Smooth muscle cell (in vitro differentiated cells): ENCODE data around the gene PPP1R2. TPM values are rescaled to one million over a fixed set of nuclear protein-coding genes. Genes with fewer than 3 reads are reported as not detected.

ENCODE experiments used
- DNase-seq: peaks from one replicate; lab custom pipeline; 2025; ENCODE audit not compliant: unreplicated experiment; lab: John Stamatoyannopoulos, UW
- H2AFZ ChIP-seq: fragments of 200-600 bp; sonication (generic); 2 replicates; pipeline ENCODE4 v1.6.0; 2016; ENCODE audit warnings: antibody characterized with exemption, low read depth, mild to moderate bottlenecking
- H3F3A ChIP-seq: fragments of 200-600 bp; sonication (generic); 2 replicates; pipeline ENCODE4 v1.6.0; 2017; ENCODE audit warnings: antibody characterized with exemption, low read depth
- H3K27ac ChIP-seq: fragments of 200-600 bp; sonication (generic); 2 replicates; pipeline ENCODE4 v1.5.1; 2016; ENCODE audit warnings: low read depth, mild to moderate bottlenecking
- H3K27me3 ChIP-seq: fragments of 200-600 bp; sonication (generic); 2 replicates; pipeline ENCODE4 v1.6.1; 2016; ENCODE audit warnings: low read depth, mild to moderate bottlenecking
- H3K36me3 ChIP-seq: fragments of 200-600 bp; sonication (generic); 2 replicates; pipeline ENCODE4 v1.5.1; 2016; ENCODE audit warnings: low read depth
- H3K4me1 ChIP-seq: fragments of 200-600 bp; sonication (generic); 2 replicates; pipeline ENCODE4 v1.5.1; 2016; ENCODE audit warnings: low read depth
- H3K4me2 ChIP-seq: fragments of 200-600 bp; sonication (generic); 2 replicates; pipeline ENCODE4 v1.6.0; 2016; ENCODE audit warnings: mild to moderate bottlenecking
- H3K4me3 ChIP-seq: fragments of 200-600 bp; sonication (generic); 2 replicates; pipeline ENCODE4 v1.5.1; 2016; ENCODE audit warnings: mild to moderate bottlenecking
- H3K79me2 ChIP-seq: fragments of 200-600 bp; sonication (generic); 2 replicates; pipeline ENCODE4 v1.6.0; 2016; ENCODE audit warnings: low read depth, mild to moderate bottlenecking
- H3K9ac ChIP-seq: fragments of 200-600 bp; sonication (generic); 2 replicates; pipeline ENCODE4 v1.6.0; 2016; ENCODE audit warnings: low read depth
- H3K9me3 ChIP-seq: fragments of 200-600 bp; sonication (generic); replicated peaks from 2 replicates; pipeline ENCODE4 v1.5.1; 2016; ENCODE audit warnings: low read depth
- H4K20me1 ChIP-seq: fragments of 200-600 bp; sonication (generic); 2 replicates; pipeline ENCODE4 v1.6.0; 2016; ENCODE audit warnings: low read depth
- WGBS: methylation state at CpG from one replicate; pipeline ENCODE4 v1.1.7; 2016; ENCODE audit warnings: low lambda C conversion rate; 5-methylcytosine and 5-hydroxymethylcytosine counted together
- polyA plus RNA-seq: library from polyadenylated mRNA; unstranded; fragments of >200 nt; fragmentation: Nextera tagmentation; extraction: Ambion mirVana; gene quantifications from 2 replicates; pipeline ENCODE4 v1.2.1, GENCODE V29; 2016
- total RNA-seq: library from RNA; depleted of rRNA; stranded (reverse); fragments of >200 nt; gene quantifications from 2 replicates; pipeline ENCODE4 v1.2.3, GENCODE V29; 2014
- TF ChIP-seq, protein P1 (sequence below): fragments of 200-600 bp; sonication (generic); IDR thresholded peaks from 2 replicates; pipeline ENCODE4 v1.5.1; 2017; ENCODE audit warnings: borderline replicate concordance, mild to moderate bottlenecking, antibody characterized with exemption; ENCODE audit not compliant: insufficient read depth, poor library complexity, severe bottlenecking

Gene PPP1R2
- total and polyA plus RNA-seq, 2 experiments from 2014 or later: 33.4 to 47.5 TPM

DNA sequence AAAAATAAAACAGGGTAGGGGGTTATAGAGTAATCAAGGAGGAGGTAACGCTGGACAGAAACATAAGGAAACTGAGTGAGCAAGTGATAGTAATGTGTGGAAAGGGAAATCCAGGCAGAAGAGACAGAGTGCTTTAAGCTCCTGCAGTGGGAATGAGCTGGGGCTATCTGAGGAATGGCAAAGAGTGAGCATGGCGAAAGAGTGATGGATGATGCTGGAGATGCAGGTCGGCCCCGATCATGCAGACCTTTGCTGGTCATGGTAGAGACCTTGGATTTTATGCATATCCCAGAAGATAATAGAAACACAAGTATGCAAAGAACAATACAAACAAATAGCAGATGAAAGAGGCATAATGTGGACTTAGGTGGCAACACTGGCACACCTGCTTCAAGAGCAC, 74.3 kb downstream of the PPP1R2 start:
- no peaks in the 10 kb centered on the region for H3K36me3 ChIP-seq

DNA sequence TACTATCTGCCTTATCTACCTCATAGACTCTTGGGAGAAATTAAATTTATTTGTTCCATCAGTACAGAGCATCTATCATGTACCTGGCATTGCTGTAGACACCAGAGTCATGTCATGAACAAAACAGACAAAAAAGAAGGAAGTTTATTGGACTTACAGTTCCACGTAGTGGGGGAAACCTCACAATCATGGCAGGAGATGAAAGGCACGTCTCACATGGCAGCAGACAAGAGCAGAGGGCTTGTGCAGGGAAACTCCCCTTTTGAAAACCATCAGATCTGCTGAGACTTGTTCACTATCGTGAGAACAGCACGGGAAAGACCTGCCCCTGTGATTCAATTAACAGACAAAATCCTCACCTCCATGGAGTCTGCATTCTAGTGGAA, 74.7 kb downstream of the PPP1R2 start:
- no peak for DNase-seq
- no peaks in the 10 kb centered on the region for H3K27me3 ChIP-seq
- no peaks in the 10 kb centered on the region for H3K36me3 ChIP-seq
- no peaks in the 10 kb centered on the region for H3K4me1 ChIP-seq
- TF ChIP-seq, protein P1, sequence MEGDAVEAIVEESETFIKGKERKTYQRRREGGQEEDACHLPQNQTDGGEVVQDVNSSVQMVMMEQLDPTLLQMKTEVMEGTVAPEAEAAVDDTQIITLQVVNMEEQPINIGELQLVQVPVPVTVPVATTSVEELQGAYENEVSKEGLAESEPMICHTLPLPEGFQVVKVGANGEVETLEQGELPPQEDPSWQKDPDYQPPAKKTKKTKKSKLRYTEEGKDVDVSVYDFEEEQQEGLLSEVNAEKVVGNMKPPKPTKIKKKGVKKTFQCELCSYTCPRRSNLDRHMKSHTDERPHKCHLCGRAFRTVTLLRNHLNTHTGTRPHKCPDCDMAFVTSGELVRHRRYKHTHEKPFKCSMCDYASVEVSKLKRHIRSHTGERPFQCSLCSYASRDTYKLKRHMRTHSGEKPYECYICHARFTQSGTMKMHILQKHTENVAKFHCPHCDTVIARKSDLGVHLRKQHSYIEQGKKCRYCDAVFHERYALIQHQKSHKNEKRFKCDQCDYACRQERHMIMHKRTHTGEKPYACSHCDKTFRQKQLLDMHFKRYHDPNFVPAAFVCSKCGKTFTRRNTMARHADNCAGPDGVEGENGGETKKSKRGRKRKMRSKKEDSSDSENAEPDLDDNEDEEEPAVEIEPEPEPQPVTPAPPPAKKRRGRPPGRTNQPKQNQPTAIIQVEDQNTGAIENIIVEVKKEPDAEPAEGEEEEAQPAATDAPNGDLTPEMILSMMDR: no peak
- no peak overlapping the region for H3K4me2 ChIP-seq
- peak overlapping the region; percentile 47 for H3K9ac ChIP-seq
- WGBS: 77% methylated on average over 4 of the region's 4 CpGs
- no peak overlapping the region for H3K4me3 ChIP-seq
- no peaks in the 10 kb centered on the region for H4K20me1 ChIP-seq
- H3K79me2 ChIP-seq: no peaks in the 10 kb centered on the region
- no peak overlapping the region for H2AFZ ChIP-seq
- H3K9me3 ChIP-seq: no peaks in the 10 kb centered on the region
- H3F3A ChIP-seq: no peaks in the 10 kb centered on the region
- peak overlapping the region; percentile 87 for H3K27ac ChIP-seq

More for the DNA sequence above, 74.3 kb downstream of the PPP1R2 start:
- Histone ChIP-seq H3K79me2 (no peaks in the 10 kb centered on the region), H2AFZ (no peak overlapping the region), H3K27ac (no peak overlapping the region), H3K4me3 (no peak overlapping the region), H3K4me1 (no peaks in the 10 kb centered on the region), H3K9ac (no peak overlapping the region), H3K27me3 (no peaks in the 10 kb centered on the region), H4K20me1 (no peaks in the 10 kb centered on the region), H3K9me3 (no peaks in the 10 kb centered on the region), H3K4me2 (no peak overlapping the region), H3F3A (no peaks in the 10 kb centered on the region)
- WGBS: 87% methylated on average over 4 of the region's 4 CpGs
- TF ChIP-seq, protein P1: no peak
- no peak for DNase-seq

DNA sequence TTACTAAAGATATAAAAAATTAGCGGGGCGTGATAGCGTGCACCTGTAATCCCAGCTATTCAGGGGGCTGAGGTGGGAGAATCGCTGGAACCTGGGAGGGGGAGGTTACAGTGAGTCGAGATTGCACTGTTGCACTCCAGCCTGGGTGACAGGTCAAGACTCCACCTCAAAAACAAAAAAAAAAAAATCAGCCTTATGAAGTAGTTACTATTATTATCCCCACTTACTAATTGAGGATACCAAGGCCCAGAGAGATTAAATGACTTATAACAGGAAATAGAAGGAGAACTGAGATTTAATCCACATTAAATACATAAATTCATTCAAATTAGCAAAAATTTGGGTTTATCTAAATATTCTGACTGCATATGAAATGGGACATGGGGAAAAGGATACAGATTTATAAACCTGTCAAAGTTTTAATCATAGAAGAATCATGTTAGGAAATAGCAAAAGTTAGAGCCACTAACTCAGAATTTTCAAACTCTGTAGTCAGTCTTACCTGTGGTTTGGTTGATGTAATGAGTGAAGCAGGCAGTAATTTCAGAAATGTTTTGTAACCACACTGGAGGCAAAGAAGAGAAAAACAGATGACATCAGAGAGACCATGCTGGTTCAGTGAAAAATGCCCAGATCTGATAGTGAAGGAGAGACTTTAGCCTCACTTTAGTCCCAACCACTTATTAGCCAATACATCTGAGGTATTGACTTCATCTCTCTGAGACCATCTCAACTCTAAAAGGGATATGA, 75.3 kb downstream of the PPP1R2 start:
- peak overlapping the region; percentile 7 for H3K4me2 ChIP-seq
- TF ChIP-seq, protein P1: no peak
- H3K36me3 ChIP-seq: no peaks in the 10 kb centered on the region
- H3K9me3 ChIP-seq: no peaks in the 10 kb centered on the region
- WGBS: 97% methylated on average over 5 of the region's 5 CpGs
- H3K27me3 ChIP-seq: no peaks in the 10 kb centered on the region
- H3K4me3 ChIP-seq: no peak overlapping the region
- no peaks in the 10 kb centered on the region for H3K4me1 ChIP-seq
- peak overlapping the region; percentile 47 for H3K9ac ChIP-seq
- H2AFZ ChIP-seq: no peak overlapping the region
- H3K27ac ChIP-seq: peak overlapping the region; percentile 87
- DNase-seq: no peak
- no peaks in the 10 kb centered on the region for H4K20me1 ChIP-seq
- no peaks in the 10 kb centered on the region for H3F3A ChIP-seq
- H3K79me2 ChIP-seq: no peaks in the 10 kb centered on the region

DNA sequence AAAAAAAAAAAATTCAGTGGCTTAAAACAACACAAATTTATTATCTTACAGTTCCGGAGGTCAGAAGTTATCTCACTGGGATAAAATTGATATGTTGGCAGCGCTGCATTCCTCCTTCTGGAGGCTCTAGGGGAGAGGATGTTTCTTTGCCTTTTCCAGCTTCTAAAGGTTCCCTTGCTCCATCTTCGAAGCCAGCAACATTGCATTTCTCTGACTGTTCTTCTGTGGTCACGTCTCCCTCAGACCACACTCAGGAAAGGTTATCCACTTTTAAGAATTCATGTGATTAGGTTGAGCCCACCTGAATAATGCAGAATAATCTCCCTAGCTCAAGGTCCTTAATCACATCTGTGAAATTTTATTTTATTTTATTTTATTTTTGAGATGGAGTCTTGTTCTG, 76.9 kb downstream of the PPP1R2 start:
- Histone ChIP-seq H3F3A (no peaks in the 10 kb centered on the region), H3K79me2 (no peaks in the 10 kb centered on the region), H3K4me3 (no peak overlapping the region), H3K27ac (no peak overlapping the region), H3K4me2 (no peak overlapping the region), H3K9me3 (no peaks in the 10 kb centered on the region), H3K4me1 (no peaks in the 10 kb centered on the region), H4K20me1 (no peaks in the 10 kb centered on the region), H2AFZ (no peak overlapping the region), H3K27me3 (no peaks in the 10 kb centered on the region), H3K9ac (no peak overlapping the region), H3K36me3 (no peaks in the 10 kb centered on the region)
- TF ChIP-seq, protein P1: no peak
- 81% methylated on average over 4 of the region's 4 CpGs for WGBS
- DNase-seq: no peak
